Measurements from ENCODE around the gene LCT.

DNA sequence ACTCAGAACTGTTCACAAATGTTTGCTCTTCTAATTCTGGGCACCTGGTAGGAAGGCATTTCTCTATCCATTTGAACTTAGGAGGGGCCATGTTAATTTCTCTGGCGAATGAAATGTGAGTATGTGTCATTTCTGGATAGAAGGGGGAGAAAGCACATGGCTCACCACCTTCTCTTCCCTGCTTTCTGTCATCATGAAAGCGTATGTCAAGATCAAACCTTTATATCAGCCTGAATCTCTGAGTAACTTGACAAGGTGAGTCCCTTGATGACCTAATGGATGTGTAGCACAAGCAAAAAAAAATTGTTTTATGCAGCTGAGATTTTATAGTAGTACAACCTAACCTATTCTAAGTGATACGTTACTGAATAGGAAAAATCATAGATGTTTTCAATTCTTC is 12.1 kb upstream of the LCT start:
- TF ChIP-seq, protein P1, sequence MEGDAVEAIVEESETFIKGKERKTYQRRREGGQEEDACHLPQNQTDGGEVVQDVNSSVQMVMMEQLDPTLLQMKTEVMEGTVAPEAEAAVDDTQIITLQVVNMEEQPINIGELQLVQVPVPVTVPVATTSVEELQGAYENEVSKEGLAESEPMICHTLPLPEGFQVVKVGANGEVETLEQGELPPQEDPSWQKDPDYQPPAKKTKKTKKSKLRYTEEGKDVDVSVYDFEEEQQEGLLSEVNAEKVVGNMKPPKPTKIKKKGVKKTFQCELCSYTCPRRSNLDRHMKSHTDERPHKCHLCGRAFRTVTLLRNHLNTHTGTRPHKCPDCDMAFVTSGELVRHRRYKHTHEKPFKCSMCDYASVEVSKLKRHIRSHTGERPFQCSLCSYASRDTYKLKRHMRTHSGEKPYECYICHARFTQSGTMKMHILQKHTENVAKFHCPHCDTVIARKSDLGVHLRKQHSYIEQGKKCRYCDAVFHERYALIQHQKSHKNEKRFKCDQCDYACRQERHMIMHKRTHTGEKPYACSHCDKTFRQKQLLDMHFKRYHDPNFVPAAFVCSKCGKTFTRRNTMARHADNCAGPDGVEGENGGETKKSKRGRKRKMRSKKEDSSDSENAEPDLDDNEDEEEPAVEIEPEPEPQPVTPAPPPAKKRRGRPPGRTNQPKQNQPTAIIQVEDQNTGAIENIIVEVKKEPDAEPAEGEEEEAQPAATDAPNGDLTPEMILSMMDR (IDR thresholded peaks at IDR 0.05): no peak
- TF ChIP-seq POLR2A (IDR thresholded peaks at IDR 0.05): no peak
- no peak for TF ChIP-seq POLR2AphosphoS5 (IDR thresholded peaks at IDR 0.05)

All from stomach (tissue), 4 donors.